ENCODE measurements around the gene UGT1A3.

The UGT1A3 gene

DNA sequence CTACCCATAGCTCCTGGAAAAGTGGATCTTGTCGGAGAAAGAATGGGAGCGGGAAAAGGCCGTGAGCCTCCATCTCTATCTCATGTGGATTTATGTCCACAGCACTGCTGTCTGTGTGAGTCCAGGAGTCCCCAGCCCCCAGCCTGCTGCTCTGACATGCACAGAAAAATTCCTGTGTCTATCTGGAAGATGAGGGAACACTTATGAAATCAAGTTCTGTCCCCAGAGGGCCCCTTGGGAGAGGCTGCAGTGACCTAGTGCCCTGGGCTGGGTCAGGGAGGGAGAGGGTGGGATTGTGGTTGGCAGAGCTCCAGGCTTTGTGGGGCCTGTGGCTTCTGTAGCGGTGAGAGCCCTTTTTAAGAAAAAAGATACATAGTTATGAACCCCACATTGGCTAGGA is 87.9 kb downstream of the UGT1A3 start:
- H3K4me3 ChIP-seq (ENCODE audit: low read depth in 1 of 2, low read length in 2 of 2), result no peak overlapping the region
- H4K20me1 ChIP-seq (ENCODE audit: insufficient read depth, low read length), result no peaks in the 10 kb centered on the region
- no peak overlapping the region for H2AFZ ChIP-seq (ENCODE audit: low read depth, low read length)
- no peaks in the 10 kb centered on the region for H3K4me1 ChIP-seq (ENCODE audit: insufficient read depth, low read length)
- no peak overlapping the region for H3K9ac ChIP-seq (ENCODE audit: low read depth, low read length)
- H3K79me2 ChIP-seq (ENCODE audit: insufficient read depth, low read length), result no peaks in the 10 kb centered on the region
- no peak overlapping the region for H3K27ac ChIP-seq (ENCODE audit: low read length)
- DNase-seq (no peak), ATAC-seq (ENCODE audit: insufficient read depth, low read depth) (no peak)
- H3K27me3 ChIP-seq (ENCODE audit: insufficient read depth, low read length, poor library complexity), result peaks cover 8% of the 10 kb centered on the region
- TF ChIP-seq, protein P1, sequence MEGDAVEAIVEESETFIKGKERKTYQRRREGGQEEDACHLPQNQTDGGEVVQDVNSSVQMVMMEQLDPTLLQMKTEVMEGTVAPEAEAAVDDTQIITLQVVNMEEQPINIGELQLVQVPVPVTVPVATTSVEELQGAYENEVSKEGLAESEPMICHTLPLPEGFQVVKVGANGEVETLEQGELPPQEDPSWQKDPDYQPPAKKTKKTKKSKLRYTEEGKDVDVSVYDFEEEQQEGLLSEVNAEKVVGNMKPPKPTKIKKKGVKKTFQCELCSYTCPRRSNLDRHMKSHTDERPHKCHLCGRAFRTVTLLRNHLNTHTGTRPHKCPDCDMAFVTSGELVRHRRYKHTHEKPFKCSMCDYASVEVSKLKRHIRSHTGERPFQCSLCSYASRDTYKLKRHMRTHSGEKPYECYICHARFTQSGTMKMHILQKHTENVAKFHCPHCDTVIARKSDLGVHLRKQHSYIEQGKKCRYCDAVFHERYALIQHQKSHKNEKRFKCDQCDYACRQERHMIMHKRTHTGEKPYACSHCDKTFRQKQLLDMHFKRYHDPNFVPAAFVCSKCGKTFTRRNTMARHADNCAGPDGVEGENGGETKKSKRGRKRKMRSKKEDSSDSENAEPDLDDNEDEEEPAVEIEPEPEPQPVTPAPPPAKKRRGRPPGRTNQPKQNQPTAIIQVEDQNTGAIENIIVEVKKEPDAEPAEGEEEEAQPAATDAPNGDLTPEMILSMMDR (IDR thresholded peaks at IDR 0.05; ENCODE audit: borderline replicate concordance, extremely low read depth, low read length, poor library complexity, severe bottlenecking), result no peak
- no peak for TF ChIP-seq EZH2 (IDR thresholded peaks at IDR 0.05; ENCODE audit: borderline replicate concordance, low read depth, low read length, severe bottlenecking)
- no peaks in the 10 kb centered on the region for H3K36me3 ChIP-seq (ENCODE audit: insufficient read depth, low read length)
- no peak overlapping the region for H3K4me2 ChIP-seq (ENCODE audit: insufficient read depth, low read length)
- H3K9me3 ChIP-seq (ENCODE audit: insufficient read depth, low read length, severe bottlenecking), result no peaks in the 10 kb centered on the region

DNA sequence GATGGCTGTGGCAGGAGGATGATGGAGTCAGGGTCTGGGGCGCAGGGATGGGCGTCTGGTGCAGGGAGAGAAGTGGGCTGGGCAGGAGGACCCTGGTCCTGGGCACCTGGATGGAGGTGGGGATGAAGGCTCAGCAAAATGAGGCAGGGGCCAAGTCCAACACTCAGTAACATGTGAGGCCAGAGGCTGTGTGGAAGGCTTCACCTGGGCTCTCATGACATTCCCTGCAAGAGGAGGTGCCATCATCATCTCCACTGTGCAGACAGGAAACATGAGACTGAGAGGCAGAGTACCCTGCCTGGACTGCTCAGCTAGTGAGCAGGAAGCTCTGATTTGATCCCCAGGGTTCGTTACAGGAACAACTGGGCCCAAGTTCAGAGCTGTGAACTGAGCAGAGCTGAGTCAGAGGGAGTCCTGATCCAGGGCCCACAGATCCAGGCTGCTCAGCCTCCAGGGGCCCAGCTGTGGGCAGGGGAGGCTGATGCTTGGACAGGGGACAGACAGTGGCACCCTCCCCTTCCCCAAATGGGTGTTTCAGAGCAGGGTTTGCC is 88.6 kb downstream of the UGT1A3 start:
- no peaks in the 10 kb centered on the region for H4K20me1 ChIP-seq (ENCODE audit: insufficient read depth, low read length)
- no peak overlapping the region for H3K4me3 ChIP-seq (ENCODE audit: low read depth in 1 of 2, low read length in 2 of 2)
- peaks cover 5% of the 10 kb centered on the region for H3K27me3 ChIP-seq (ENCODE audit: insufficient read depth, low read length, poor library complexity)
- H3K9ac ChIP-seq (ENCODE audit: low read depth, low read length), result no peak overlapping the region
- no peaks in the 10 kb centered on the region for H3K79me2 ChIP-seq (ENCODE audit: insufficient read depth, low read length)
- no peak overlapping the region for H3K4me2 ChIP-seq (ENCODE audit: insufficient read depth, low read length)
- H3K36me3 ChIP-seq (ENCODE audit: insufficient read depth, low read length), result no peaks in the 10 kb centered on the region
- no peaks in the 10 kb centered on the region for H3K4me1 ChIP-seq (ENCODE audit: insufficient read depth, low read length)
- TF ChIP-seq, protein P1 (IDR thresholded peaks at IDR 0.05; ENCODE audit: borderline replicate concordance, extremely low read depth, low read length, poor library complexity, severe bottlenecking), result no peak
- no peak for TF ChIP-seq EZH2 (IDR thresholded peaks at IDR 0.05; ENCODE audit: borderline replicate concordance, low read depth, low read length, severe bottlenecking)
- H3K27ac ChIP-seq (ENCODE audit: low read length), result no peak overlapping the region
- no peak for DNase-seq
- H3K9me3 ChIP-seq (ENCODE audit: insufficient read depth, low read length, severe bottlenecking), result no peaks in the 10 kb centered on the region
- no peak for ATAC-seq (ENCODE audit: insufficient read depth, low read depth)
- no peak overlapping the region for H2AFZ ChIP-seq (ENCODE audit: low read depth, low read length)

DNA sequence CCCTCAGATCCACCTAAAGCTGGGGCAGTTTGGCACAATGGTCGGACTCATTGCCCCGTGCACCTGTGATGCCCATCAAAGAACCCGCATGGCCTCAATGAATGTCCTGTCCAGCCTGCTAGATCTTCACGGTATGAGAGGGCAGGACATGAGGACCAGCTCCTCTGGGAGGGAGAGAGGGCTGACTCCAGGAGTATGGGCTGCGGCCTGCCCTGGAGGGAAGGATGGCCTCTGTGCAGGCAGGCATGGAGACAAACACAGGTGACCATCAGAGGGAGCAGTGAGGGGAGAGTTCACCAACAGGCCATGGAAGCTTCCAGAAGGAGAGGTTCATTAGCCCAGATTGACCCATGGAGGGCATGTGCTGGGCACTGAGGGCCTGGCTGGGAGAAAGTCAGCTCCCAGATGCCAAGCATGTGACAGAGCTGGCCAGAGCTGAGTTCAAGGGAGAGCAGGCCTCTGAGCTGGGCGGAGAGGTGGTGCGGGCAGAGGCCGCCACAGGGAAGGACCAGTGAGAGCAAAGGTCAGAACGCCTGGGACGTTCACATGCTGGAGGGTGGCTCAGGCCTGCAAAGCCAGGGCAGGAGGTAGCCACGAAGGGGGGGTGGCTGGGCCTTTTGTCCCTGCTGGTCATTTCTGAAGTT is 89.3 kb downstream of the UGT1A3 start:
- Histone ChIP-seq H2AFZ (ENCODE audit: low read depth, low read length) (no peak overlapping the region), H3K27me3 (ENCODE audit: insufficient read depth, low read length, poor library complexity) (peaks cover 5% of the 10 kb centered on the region), H3K4me2 (ENCODE audit: insufficient read depth, low read length) (no peak overlapping the region), H3K4me1 (ENCODE audit: insufficient read depth, low read length) (no peaks in the 10 kb centered on the region), H3K4me3 (ENCODE audit: low read depth in 1 of 2, low read length in 2 of 2) (no peak overlapping the region), H3K9ac (ENCODE audit: low read depth, low read length) (no peak overlapping the region), H3K9me3 (ENCODE audit: insufficient read depth, low read length, severe bottlenecking) (no peaks in the 10 kb centered on the region), H3K79me2 (ENCODE audit: insufficient read depth, low read length) (no peaks in the 10 kb centered on the region), H4K20me1 (ENCODE audit: insufficient read depth, low read length) (no peaks in the 10 kb centered on the region), H3K27ac (ENCODE audit: low read length) (no peak overlapping the region), H3K36me3 (ENCODE audit: insufficient read depth, low read length) (no peaks in the 10 kb centered on the region)
- no peak for DNase-seq
- no peak for ATAC-seq (ENCODE audit: insufficient read depth, low read depth)
- TF ChIP-seq, protein P1 (IDR thresholded peaks at IDR 0.05; ENCODE audit: borderline replicate concordance, extremely low read depth, low read length, poor library complexity, severe bottlenecking), result no peak
- no peak for TF ChIP-seq EZH2 (IDR thresholded peaks at IDR 0.05; ENCODE audit: borderline replicate concordance, low read depth, low read length, severe bottlenecking)

All from DND-41 (cell line).